IMR-90 (cell line): Measurements from ENCODE around the gene TP73. TPM values are rescaled to one million over a fixed set of nuclear protein-coding genes. Genes with fewer than 3 reads are reported as not detected.
A peak's percentile ranks its signal among the peaks of the same experiment; 100 is the strongest.

Source experiments
- ATAC-seq: fragments of 200-7000 bp; cut with Tn5 transposase; 2 replicates; pipeline ENCODE4 v1.9.1; 2020; ENCODE audit warnings: low read depth, mild to moderate bottlenecking, moderate library complexity
- BruUV-seq: library from RNA; stranded (reverse); fragments of 400-500 nt; replicated peaks from 2 replicates; lab custom pipeline; 2021; lab: Mats Ljungman, UMichigan
- CTCF ChIA-PET: fragments of 300-600 bp; formaldehyde crosslinking; extraction: SDS; loops from one replicate; lab custom pipeline; 2021; ENCODE audit warnings: antibody characterized with exemption; lab: Yijun Ruan, JAX
- POLR2A ChIA-PET: fragments of 300-600 bp; sonication (Branson Sonifier 250); formaldehyde crosslinking; loops from one replicate; lab custom pipeline; 2022; ENCODE audit warnings: antibody characterized with exemption; ENCODE audit not compliant: unreplicated experiment; lab: Charles Lee
- DNase-seq: peaks from one replicate; pipeline ENCODE4 v3.0.0; 2013
- H2AFZ ChIP-seq: replicated peaks from 2 replicates; pipeline ENCODE3; 2013; ENCODE audit warnings: low read length, mild to moderate bottlenecking; ENCODE audit not compliant: poor library complexity
- H2AK5ac ChIP-seq: 2 replicates; pipeline ENCODE4 v1.6.1; 2013; ENCODE audit warnings: low read depth, low read length, inconsistent platforms
- H2AK9ac ChIP-seq: replicated peaks from 2 replicates; pipeline ENCODE3; 2013; ENCODE audit warnings: mild to moderate bottlenecking, low read depth, low read length, moderate library complexity; ENCODE audit not compliant: poor library complexity
- H2BK120ac ChIP-seq: 2 replicates; pipeline ENCODE4 v1.6.1; 2013; ENCODE audit warnings: low read depth, low read length, inconsistent platforms
- H2BK15ac ChIP-seq: 3 replicates; pipeline ENCODE4 v1.6.1; 2013; ENCODE audit warnings: low read depth, low read length, inconsistent platforms
- H2BK20ac ChIP-seq: 2 replicates; pipeline ENCODE4 v1.6.1; 2013; ENCODE audit warnings: low read depth, mild to moderate bottlenecking, inconsistent platforms, low read length, moderate library complexity
- H2BK5ac ChIP-seq: 2 replicates; pipeline ENCODE4 v1.6.1; 2013; ENCODE audit warnings: mild to moderate bottlenecking, low read depth, low read length, inconsistent platforms; ENCODE audit not compliant: poor library complexity, severe bottlenecking
- H3K14ac ChIP-seq: replicated peaks from 2 replicates; pipeline ENCODE4 v1.6.1; 2013; ENCODE audit warnings: low read depth, low read length, inconsistent platforms
- H3K18ac ChIP-seq: 2 replicates; pipeline ENCODE4 v1.6.1; 2013; ENCODE audit warnings: low read depth, low read length, control low read depth
- H3K23ac ChIP-seq: 2 replicates; pipeline ENCODE4 v1.6.1; 2013; ENCODE audit warnings: low read depth, low read length, inconsistent platforms
- H3K27ac ChIP-seq: 2 replicates; pipeline ENCODE4 v1.5.1; 2013; ENCODE audit warnings: mild to moderate bottlenecking, control low read depth, low read length; ENCODE audit not compliant: insufficient read depth
- H3K27me3 ChIP-seq: 2 replicates; pipeline ENCODE4 v1.6.1; 2013; ENCODE audit warnings: low read length; ENCODE audit not compliant: control insufficient read depth, insufficient read depth
- H3K36me3 ChIP-seq: 2 replicates; pipeline ENCODE4 v1.6.1; 2013; ENCODE audit warnings: low read length, mixed read lengths; ENCODE audit not compliant: control insufficient read depth, insufficient read depth
- H3K4ac ChIP-seq: 2 replicates; pipeline ENCODE4 v1.6.1; 2013; ENCODE audit warnings: low read depth, low read length, inconsistent platforms
- H3K4me1 ChIP-seq: 2 replicates; pipeline ENCODE4 v1.6.1; 2013; ENCODE audit warnings: low read length, mixed read lengths; ENCODE audit not compliant: control insufficient read depth, insufficient read depth
- H3K4me2 ChIP-seq: 2 replicates; pipeline ENCODE4 v1.6.1; 2013; ENCODE audit warnings: low read depth, mild to moderate bottlenecking, control low read depth, low read length, moderate library complexity
- H3K4me3 ChIP-seq: 2 replicates; pipeline ENCODE4 v1.5.1; 2013; ENCODE audit warnings: low read depth, mild to moderate bottlenecking, control low read depth, low read length, moderate library complexity; ENCODE audit not compliant: insufficient read depth
- H3K56ac ChIP-seq: 2 replicates; pipeline ENCODE4 v1.6.1; 2013; ENCODE audit warnings: low read length, inconsistent platforms; ENCODE audit not compliant: insufficient read depth; ENCODE audit errors: extremely low read depth
- H3K79me1 ChIP-seq, 2 experiments: 2 replicates each; pipeline ENCODE4 v1.6.1; 2013; ENCODE audit warnings: low read length in 2 of 2, inconsistent platforms in 1 of 2, low read depth in 1 of 2
- H3K9ac ChIP-seq: 2 replicates; pipeline ENCODE4 v1.6.1; 2013; ENCODE audit warnings: low read depth, low read length, control low read depth
- H3K9me1 ChIP-seq: 2 replicates; pipeline ENCODE4 v1.6.1; 2013; ENCODE audit warnings: low read length, inconsistent platforms; ENCODE audit not compliant: insufficient read depth
- H3K9me3 ChIP-seq: 2 replicates; pipeline ENCODE4 v1.6.1; 2013; ENCODE audit warnings: low read length; ENCODE audit not compliant: control insufficient read depth, insufficient read depth
- H4K20me1 ChIP-seq: 2 replicates; pipeline ENCODE4 v1.6.1; 2013; ENCODE audit warnings: low read length, inconsistent platforms; ENCODE audit not compliant: insufficient read depth
- H4K5ac ChIP-seq: 2 replicates; pipeline ENCODE4 v1.6.1; 2013; ENCODE audit warnings: mild to moderate bottlenecking, low read depth, low read length, control low read depth
- H4K8ac ChIP-seq, 2 experiments: 2 replicates each; pipeline ENCODE4 v1.6.1; 2013; ENCODE audit warnings: low read depth in 2 of 2, low read length in 2 of 2, control low read depth in 1 of 2, inconsistent platforms in 1 of 2
- H4K91ac ChIP-seq: 2 replicates; pipeline ENCODE4 v1.6.1; 2013; ENCODE audit warnings: low read depth, low read length, inconsistent platforms; ENCODE audit not compliant: insufficient read depth
- BHLHE40 ChIP-seq: fragments of 150-350 bp; IDR thresholded peaks from 2 replicates; pipeline ENCODE4 v1.6.1; 2016; ENCODE audit warnings: mild to moderate bottlenecking, low read depth, low read length
- CEBPB ChIP-seq: IDR thresholded peaks from 2 replicates; pipeline ENCODE4 v1.6.1; 2012; ENCODE audit warnings: low read depth, low read length, improper control_type of control experiment
- CHD1 ChIP-seq: IDR thresholded peaks from 2 replicates; pipeline ENCODE4 v1.6.1; 2012; ENCODE audit warnings: low read depth, low read length, improper control_type of control experiment
- MXI1 ChIP-seq: IDR thresholded peaks from 2 replicates; pipeline ENCODE4 v1.6.1; 2012; ENCODE audit warnings: low read depth, mild to moderate bottlenecking, low read length, moderate library complexity, borderline replicate concordance
- RAD21 ChIP-seq: IDR thresholded peaks from 2 replicates; pipeline ENCODE4 v1.6.1; 2012; ENCODE audit warnings: low read length, improper control_type of control experiment
- SMC3 ChIP-seq: fragments of 150-350 bp; IDR thresholded peaks from 2 replicates; pipeline ENCODE4 v1.6.1; 2016; ENCODE audit warnings: low read depth, mild to moderate bottlenecking, antibody characterized with exemption, low read length, moderate library complexity
- WGBS, 2 experiments: methylation state at CpG; one replicate each; pipeline versions ENCODE4 v1.1.5 to v1.1.7; 2013; ENCODE audit warnings: missing lambda C conversion rate in 2 of 2; ENCODE audit not compliant: insufficient read length in 1 of 2; ENCODE audit errors: extremely low coverage in 2 of 2; 5-methylcytosine and 5-hydroxymethylcytosine counted together
- dilution Hi-C: fragments of 300-500 bp; cut with HindIII; formaldehyde crosslinking; loops from one replicate; pipeline ENCODE4 v1.14.3; 2018; ENCODE audit warnings: low sequenced_read_pairs; ENCODE audit not compliant: unreplicated experiment
- in situ Hi-C: fragments of 300-500 bp; cut with MboI; formaldehyde crosslinking; loops from 3 replicates; pipeline ENCODE4 v1.14.3; 2019; ENCODE audit warnings: low sequenced_read_pairs, inconsistent platforms, mixed read lengths
- intact Hi-C: fragments of 100-400 bp; cut with micrococcal nuclease; formaldehyde crosslinking; loops from 2 replicates; pipeline ENCODE4 v1.10.0; 2022
- polyA plus RNA-seq, 3 experiments: library from polyadenylated mRNA; depleted of rRNA; stranded (reverse); fragments of >200 nt; gene quantifications; 2 replicates each; pipeline ENCODE4 v1.2.3, GENCODE V29; 2012; ENCODE audit warnings: low replicate concordance in 1 of 3
- total RNA-seq: library from RNA; depleted of rRNA; stranded (reverse); fragments of >200 nt; gene quantifications from 2 replicates; pipeline ENCODE4 v1.2.3, GENCODE V29; 2012
- TF ChIP-seq, protein P1 (sequence below): fragments of 150-350 bp; IDR thresholded peaks from 2 replicates; pipeline ENCODE4 v1.6.1; 2016; ENCODE audit warnings: low read depth, mild to moderate bottlenecking, low read length, moderate library complexity, borderline replicate concordance

TP73 gene
- total and polyA plus RNA-seq, 2 of the 4 experiments (the other 2 are of a cell fraction): not detected

- Histone ChIP-seq H4K20me1 (no peaks in the 10 kb centered on the region), H3K9ac (no peak overlapping the region), H3K9me3 (no peaks in the 10 kb centered on the region), H2AK5ac (no peak overlapping the region), H3K14ac (no peak overlapping the region), H2BK120ac (no peak overlapping the region), H3K79me1 (no peaks in the 10 kb centered on the region), H3K36me3 (no peaks in the 10 kb centered on the region), H4K5ac (no peak overlapping the region), H3K56ac (no peak overlapping the region), H2BK5ac (no peak overlapping the region), H2AK9ac (no peak overlapping the region), H3K27ac (no peak overlapping the region), H3K4me2 (no peak overlapping the region), H2BK20ac (no peak overlapping the region), H3K27me3 (peaks cover 21% of the 10 kb centered on the region), H4K8ac (no peak overlapping the region), H2AFZ (peak overlapping the region; percentile 21), H3K4ac (no peak overlapping the region), H3K9me1 (no peaks in the 10 kb centered on the region), H4K91ac (no peak overlapping the region), H3K23ac (no peak overlapping the region), H2BK15ac (no peak overlapping the region), H3K4me3 (no peak overlapping the region), H3K4me1 (no peaks in the 10 kb centered on the region), H3K18ac (no peak overlapping the region)
- in situ Hi-C loops (no loop called here), dilution Hi-C loops (no loop called here), intact Hi-C loops (no loop called here)
- ChIA-PET CTCF (no interaction called here), POLR2A (no interaction called here)
- ATAC-seq (no peak), DNase-seq (no peak)
- no peak for TF ChIP-seq BHLHE40
- no peak for TF ChIP-seq SMC3
- TF ChIP-seq CHD1: no peak
- no peak for TF ChIP-seq RAD21
- TF ChIP-seq MXI1: no peak
- TF ChIP-seq, protein P1, sequence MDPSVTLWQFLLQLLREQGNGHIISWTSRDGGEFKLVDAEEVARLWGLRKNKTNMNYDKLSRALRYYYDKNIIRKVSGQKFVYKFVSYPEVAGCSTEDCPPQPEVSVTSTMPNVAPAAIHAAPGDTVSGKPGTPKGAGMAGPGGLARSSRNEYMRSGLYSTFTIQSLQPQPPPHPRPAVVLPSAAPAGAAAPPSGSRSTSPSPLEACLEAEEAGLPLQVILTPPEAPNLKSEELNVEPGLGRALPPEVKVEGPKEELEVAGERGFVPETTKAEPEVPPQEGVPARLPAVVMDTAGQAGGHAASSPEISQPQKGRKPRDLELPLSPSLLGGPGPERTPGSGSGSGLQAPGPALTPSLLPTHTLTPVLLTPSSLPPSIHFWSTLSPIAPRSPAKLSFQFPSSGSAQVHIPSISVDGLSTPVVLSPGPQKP: no peak
- no peak for TF ChIP-seq CEBPB
- BruUV-seq: no TSS peak
- no CpG with 5 or more reads among the region's 14 CpGs for WGBS, 2 experiments
Observed at GRCh38 chr1:3663999-3664699, 11.8 kb downstream of the TP73 start.
